C4-2B (cell line): ENCODE measurements around the gene FIG4.

ENCODE experiments used
- CTCF ChIP-seq: fragments of 450-650 bp; conservative IDR thresholded peaks from 2 replicates; pipeline ENCODE4 v1.5.1; 2017; ENCODE audit warnings: mild to moderate bottlenecking
- ZFX ChIP-seq: fragments of 450-650 bp; IDR thresholded peaks from 2 replicates; pipeline ENCODE4 v1.6.1; 2017

DNA sequence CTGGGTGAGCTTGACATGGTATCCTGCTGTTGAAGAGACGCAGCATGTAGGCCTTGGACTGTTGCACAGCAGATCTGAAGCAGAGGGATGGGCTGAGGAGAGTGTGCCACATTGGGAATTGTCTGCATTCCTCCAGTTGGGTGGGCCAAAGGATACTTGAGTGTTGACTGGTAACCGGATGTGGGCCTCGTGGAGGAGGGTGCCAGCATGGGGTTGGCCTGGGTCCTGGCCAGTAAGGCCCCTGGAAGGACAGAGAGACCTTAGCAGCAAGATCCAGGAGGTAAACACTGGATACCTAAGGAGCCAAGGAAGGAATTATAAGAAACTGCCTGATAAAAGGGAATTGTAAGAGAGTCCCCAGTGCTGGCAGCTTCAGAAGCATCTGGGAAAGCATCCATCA lies 76.9 kb downstream of the FIG4 start:
- no peak for TF ChIP-seq CTCF
- TF ChIP-seq ZFX = no peak
